Renal cortex interstitium (tissue), 15 donors: ENCODE results near the gene GLA. TPM values are rescaled to one million over a fixed set of nuclear protein-coding genes. Genes with fewer than 3 reads are reported as not detected.

ENCODE experiments used
- DNase-seq, 11 donors: peaks; one replicate each; pipeline ENCODE4 v3.0.0-alpha.2; 2013; ENCODE audit warnings: low read depth in 9 of 11, low spot score in 4 of 11; ENCODE audit errors: extremely low read depth in 1 of 11
- long read RNA-seq, 16 experiments: transcript quantifications; one replicate each; lab custom pipeline, GENCODE V29; 2026
- polyA plus RNA-seq, 3 donors: library from polyadenylated mRNA; unstranded; fragments of 120-200 nt; gene quantifications; one replicate each; pipeline ENCODE4 v1.2.1, GENCODE V29; 2013; ENCODE audit not compliant: insufficient read length in 3 of 3

GLA gene
- polyA plus RNA-seq = 10 to 100 TPM; 30.7 to 41.8 (median 38.5) TPM
- long read RNA-seq, donor 1, transcript GLA-201 (7 exons, 1,318 nt) = major isoform, 7 of 8 reads
- long read RNA-seq, donor 1, partial matches to known transcripts = 0 of 8 reads
- long read RNA-seq, donor 1, other reads (novel, unspliced or antisense) = 0 of 8 reads
- long read RNA-seq, donor 2, transcript GLA-201 (7 exons, 1,318 nt) = major isoform, 9 of 13 reads
- long read RNA-seq, donor 2, partial matches to known transcripts = 0 of 13 reads
- long read RNA-seq, donor 2, other reads (novel, unspliced or antisense) = 0 of 13 reads
- long read RNA-seq, donor 3, transcript GLA-202 (2 exons, 618 nt) = minor isoform, 6 of 16 reads
- long read RNA-seq, donor 3, transcript GLA-201 (7 exons, 1,318 nt) = major isoform, 10 of 16 reads
- long read RNA-seq, donor 3, partial matches to known transcripts = 0 of 16 reads
- long read RNA-seq, donor 3, other reads (novel, unspliced or antisense) = 0 of 16 reads
- long read RNA-seq, donor 4, transcript GLA-201 (7 exons, 1,318 nt) = major isoform, 6 of 13 reads
- long read RNA-seq, donor 4, transcript GLA-204 (3 exons, 793 nt) = minor isoform, 5 of 13 reads
- long read RNA-seq, donor 4, partial matches to known transcripts = 0 of 13 reads
- long read RNA-seq, donor 4, other reads (novel, unspliced or antisense) = 0 of 13 reads
- long read RNA-seq, donor 5, transcript GLA-202 (2 exons, 618 nt) = minor isoform, 6 of 37 reads
- long read RNA-seq, donor 5, transcript GLA-201 (7 exons, 1,318 nt) = major isoform, 22 of 37 reads
- long read RNA-seq, donor 5, partial matches to known transcripts = 5 of 37 reads
- long read RNA-seq, donor 5, other reads (novel, unspliced or antisense) = 0 of 37 reads
- long read RNA-seq, donor 6, partial matches to known transcripts = 0 of 9 reads
- long read RNA-seq, donor 6, other reads (novel, unspliced or antisense) = 0 of 9 reads
- long read RNA-seq, donor 7, transcript GLA-201 (7 exons, 1,318 nt) = major isoform, 6 of 11 reads
- long read RNA-seq, donor 7, partial matches to known transcripts = 0 of 11 reads
- long read RNA-seq, donor 7, other reads (novel, unspliced or antisense) = 0 of 11 reads
- long read RNA-seq, donor 8, transcript GLA-202 (2 exons, 618 nt) = minor isoform, 7 of 29 reads
- long read RNA-seq, donor 8, transcript GLA-201 (7 exons, 1,318 nt) = major isoform, 19 of 29 reads
- long read RNA-seq, donor 8, partial matches to known transcripts = 0 of 29 reads
- long read RNA-seq, donor 8, other reads (novel, unspliced or antisense) = 0 of 29 reads
- long read RNA-seq, donor 9, transcript GLA-201 (7 exons, 1,318 nt) = major isoform, 8 of 16 reads
- long read RNA-seq, donor 9, transcript GLA-202 (2 exons, 618 nt) = minor isoform, 5 of 16 reads
- long read RNA-seq, donor 9, partial matches to known transcripts = 0 of 16 reads
- long read RNA-seq, donor 9, other reads (novel, unspliced or antisense) = 0 of 16 reads
- long read RNA-seq, donor 10, transcript GLA-201 (7 exons, 1,318 nt) = major isoform, 6 of 17 reads
- long read RNA-seq, donor 10, partial matches to known transcripts = 8 of 17 reads
- long read RNA-seq, donor 10, other reads (novel, unspliced or antisense) = 0 of 17 reads
- long read RNA-seq, donor 11, transcript GLA-201 (7 exons, 1,318 nt) = major isoform, 5 of 9 reads
- long read RNA-seq, donor 11, partial matches to known transcripts = 0 of 9 reads
- long read RNA-seq, donor 11, other reads (novel, unspliced or antisense) = 0 of 9 reads
- long read RNA-seq, donor 12, transcript GLA-201 (7 exons, 1,318 nt) = major isoform, 7 of 12 reads
- long read RNA-seq, donor 12, partial matches to known transcripts = 0 of 12 reads
- long read RNA-seq, donor 12, other reads (novel, unspliced or antisense) = 0 of 12 reads
- long read RNA-seq, donor 13, transcript GLA-201 (7 exons, 1,318 nt) = major isoform, 18 of 25 reads
- long read RNA-seq, donor 13, partial matches to known transcripts = 0 of 25 reads
- long read RNA-seq, donor 13, other reads (novel, unspliced or antisense) = 0 of 25 reads
- long read RNA-seq, donor 14, transcript GLA-201 (7 exons, 1,318 nt) = major isoform, 11 of 70 reads
- long read RNA-seq, donor 14, partial matches to known transcripts = 42 of 70 reads
- long read RNA-seq, donor 14, other reads (novel, unspliced or antisense) = 12 of 70 reads
- long read RNA-seq, donor 15, partial matches to known transcripts = 0 of 3 reads
- long read RNA-seq, donor 15, other reads (novel, unspliced or antisense) = 0 of 3 reads
- long read RNA-seq, donor 16, transcript GLA-202 (2 exons, 618 nt) = minor isoform, 7 of 48 reads
- long read RNA-seq, donor 16, transcript GLA-204 (3 exons, 793 nt) = minor isoform, 7 of 48 reads
- long read RNA-seq, donor 16, transcript GLA-201 (7 exons, 1,318 nt) = major isoform, 25 of 48 reads
- long read RNA-seq, donor 16, partial matches to known transcripts = 8 of 48 reads
- long read RNA-seq, donor 16, other reads (novel, unspliced or antisense) = 0 of 48 reads

- peak; percentile 86 to 96 (median 94) for DNase-seq
Observed at GRCh38 chrX:101407748-101408531, at the start of gene GLA, which contains the start of gene HNRNPH2. Gene GLA (minus strand): TSS chrX:101407925. CDS start chrX:101407903, 22 bp downstream. Gene HNRNPH2 (plus strand): TSS chrX:101408222. CDS start chrX:101411989, 3,767 bp downstream.

DNA sequence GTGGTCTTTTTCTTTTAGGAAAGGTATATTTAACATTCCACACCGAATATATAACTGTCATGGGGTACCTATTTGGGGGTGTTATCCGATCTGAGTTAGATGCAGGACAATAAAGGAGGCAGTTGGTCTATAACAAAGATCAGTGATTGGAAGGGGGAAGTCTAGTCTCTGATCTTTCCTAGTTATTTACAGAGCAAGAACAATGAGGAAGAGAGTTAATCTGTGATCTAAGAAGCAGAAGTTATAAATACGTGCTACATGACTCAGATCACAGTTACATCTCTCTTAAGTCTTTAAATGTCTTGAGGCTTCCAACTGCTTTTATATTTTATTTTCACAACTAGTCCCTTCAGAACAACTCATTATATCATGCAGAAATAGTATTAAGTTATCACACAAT lies 44.3 kb upstream of the GLA start:
- no peak for DNase-seq

- DNase-seq = no peak
Observed at GRCh38 chrX:101450961-101451360, 43.2 kb upstream of the GLA start.

GRCh38 chrX:101450085-101450484 lies 42.4 kb upstream of the GLA start:
- no peak for DNase-seq

- no peak for DNase-seq
Observed at GRCh38 chrX:101449279-101449678, 41.6 kb upstream of the GLA start.

GRCh38 chrX:101442085-101442484 lies 34.4 kb upstream of the GLA start:
- DNase-seq = no peak

- DNase-seq = no peak
Observed at GRCh38 chrX:101430457-101431078, 22.8 kb upstream of the GLA start.

GRCh38 chrX:101429934-101430333 lies 22.2 kb upstream of the GLA start:
- no peak for DNase-seq

DNA sequence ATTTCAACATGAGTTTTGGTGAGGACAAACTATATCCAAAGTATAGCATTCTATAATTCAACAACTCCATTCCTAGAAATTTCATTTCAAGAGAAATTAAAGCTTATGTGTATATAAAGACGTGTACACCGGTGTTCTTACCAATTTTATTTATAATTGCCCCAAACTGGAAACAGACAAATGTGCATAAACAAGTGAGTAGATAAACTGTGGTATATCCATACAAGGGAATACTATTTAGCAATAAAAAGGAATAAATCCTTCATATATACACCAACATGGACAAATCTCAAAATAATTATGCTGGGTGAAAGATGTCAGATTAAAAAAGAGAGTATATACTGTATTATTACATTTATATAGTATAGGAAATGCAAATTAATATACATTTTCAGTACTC lies 20.2 kb upstream of the GLA start:
- DNase-seq = no peak

GRCh38 chrX:101419489-101419888 lies 11.8 kb upstream of the GLA start:
- no peak for DNase-seq

- DNase-seq = peak in 3 of 11 donors; percentile 41 to 43 (median 41)
Observed at GRCh38 chrX:101417981-101418841, 10.5 kb upstream of the GLA start.

- no peak for DNase-seq
Observed at GRCh38 chrX:101417190-101417589, 9.5 kb upstream of the GLA start.

- no peak for DNase-seq
Observed at GRCh38 chrX:101416691-101417090, 9.0 kb upstream of the GLA start.
